GM12865 (cell line): ENCODE data around the gene RPL12.
"Not testable (repeated sequence)": the region's sequence is repeated elsewhere in the genome, so short reads cannot be mapped to it uniquely, and the experiment has no call there.

ENCODE experiments used
- DNase-seq: peaks from one replicate; pipeline ENCODE4 v3.0.0; 2010; ENCODE audit warnings: low read depth
- H3K4me3 ChIP-seq: 2 replicates; pipeline ENCODE4 v1.5.1; 2011; ENCODE audit warnings: mild to moderate bottlenecking, low read depth, low read length, control low read depth
- TF ChIP-seq, protein P1 (sequence below): IDR thresholded peaks from 2 replicates; pipeline ENCODE4 v1.5.1; 2011; ENCODE audit warnings: low read length, control low read depth, low read depth, inconsistent platforms; ENCODE audit not compliant: insufficient read depth; ENCODE audit errors: missing control alignments

Gene RPL12

DNA sequence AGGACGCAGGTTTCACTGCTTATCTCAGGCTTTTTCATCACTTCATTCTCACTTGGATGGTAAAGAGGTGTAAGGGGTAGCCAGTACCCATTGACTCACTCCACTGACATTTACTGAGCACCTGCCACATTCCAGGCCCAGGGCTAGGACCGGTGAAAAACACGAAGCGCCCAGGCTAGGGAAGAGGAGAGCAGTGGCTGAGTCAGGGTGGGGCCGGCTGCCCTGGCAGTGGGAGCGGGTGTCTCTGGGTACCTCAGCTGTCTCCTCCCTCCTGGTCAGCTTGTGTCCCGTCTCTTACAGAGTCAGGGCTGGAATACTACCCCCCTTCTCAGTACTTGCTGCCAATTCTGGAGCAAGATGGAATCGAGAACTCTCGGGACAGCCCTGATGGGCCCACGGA is 22.3 kb upstream of the RPL12 start:
- no peak overlapping the region for H3K4me3 ChIP-seq
- TF ChIP-seq, protein P1, sequence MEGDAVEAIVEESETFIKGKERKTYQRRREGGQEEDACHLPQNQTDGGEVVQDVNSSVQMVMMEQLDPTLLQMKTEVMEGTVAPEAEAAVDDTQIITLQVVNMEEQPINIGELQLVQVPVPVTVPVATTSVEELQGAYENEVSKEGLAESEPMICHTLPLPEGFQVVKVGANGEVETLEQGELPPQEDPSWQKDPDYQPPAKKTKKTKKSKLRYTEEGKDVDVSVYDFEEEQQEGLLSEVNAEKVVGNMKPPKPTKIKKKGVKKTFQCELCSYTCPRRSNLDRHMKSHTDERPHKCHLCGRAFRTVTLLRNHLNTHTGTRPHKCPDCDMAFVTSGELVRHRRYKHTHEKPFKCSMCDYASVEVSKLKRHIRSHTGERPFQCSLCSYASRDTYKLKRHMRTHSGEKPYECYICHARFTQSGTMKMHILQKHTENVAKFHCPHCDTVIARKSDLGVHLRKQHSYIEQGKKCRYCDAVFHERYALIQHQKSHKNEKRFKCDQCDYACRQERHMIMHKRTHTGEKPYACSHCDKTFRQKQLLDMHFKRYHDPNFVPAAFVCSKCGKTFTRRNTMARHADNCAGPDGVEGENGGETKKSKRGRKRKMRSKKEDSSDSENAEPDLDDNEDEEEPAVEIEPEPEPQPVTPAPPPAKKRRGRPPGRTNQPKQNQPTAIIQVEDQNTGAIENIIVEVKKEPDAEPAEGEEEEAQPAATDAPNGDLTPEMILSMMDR = no peak
- no peak for DNase-seq

DNA sequence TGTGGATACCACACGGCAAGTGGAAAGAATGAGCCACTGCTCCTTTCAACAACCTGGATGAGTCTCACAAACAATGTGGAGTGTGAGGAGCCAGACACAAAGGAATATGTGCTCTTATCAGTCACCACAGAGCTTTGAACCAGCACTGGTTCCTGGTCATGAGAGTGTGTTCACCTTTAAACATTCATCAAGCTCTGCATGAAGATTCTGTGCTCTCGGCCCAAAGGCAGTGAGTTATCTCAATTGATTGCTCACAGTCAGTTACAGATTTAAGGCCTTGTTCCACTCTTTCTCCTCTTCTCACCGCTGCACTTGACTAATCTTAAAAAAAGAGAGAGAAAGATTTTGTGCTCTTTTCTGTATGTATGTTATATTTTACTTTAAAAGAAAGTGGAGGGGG is 19.5 kb upstream of the RPL12 start:
- H3K4me3 ChIP-seq = no peak overlapping the region
- TF ChIP-seq, protein P1 = no peak
- no peak for DNase-seq

DNA sequence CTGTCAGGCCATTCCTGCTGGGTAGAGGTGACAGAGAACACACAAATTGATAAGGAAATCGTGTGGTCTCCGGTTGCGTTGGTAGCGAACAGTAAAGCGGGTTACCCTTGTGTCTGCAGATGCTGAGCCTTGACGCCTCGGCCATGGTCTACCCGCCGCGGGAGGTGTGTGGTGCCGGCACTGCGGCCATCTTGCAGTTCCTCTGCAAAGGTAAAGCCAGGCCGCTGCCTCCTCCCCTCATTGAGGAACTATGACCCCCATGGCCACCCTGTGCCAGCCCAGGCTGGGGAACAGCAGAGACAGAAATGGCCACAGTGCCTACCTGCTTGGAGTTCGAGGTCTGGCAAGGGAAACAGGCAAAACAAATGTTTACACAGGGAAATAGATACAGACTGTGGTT is 16.4 kb upstream of the RPL12 start:
- no peak overlapping the region for H3K4me3 ChIP-seq
- TF ChIP-seq, protein P1 = no peak
- DNase-seq = no peak

DNA sequence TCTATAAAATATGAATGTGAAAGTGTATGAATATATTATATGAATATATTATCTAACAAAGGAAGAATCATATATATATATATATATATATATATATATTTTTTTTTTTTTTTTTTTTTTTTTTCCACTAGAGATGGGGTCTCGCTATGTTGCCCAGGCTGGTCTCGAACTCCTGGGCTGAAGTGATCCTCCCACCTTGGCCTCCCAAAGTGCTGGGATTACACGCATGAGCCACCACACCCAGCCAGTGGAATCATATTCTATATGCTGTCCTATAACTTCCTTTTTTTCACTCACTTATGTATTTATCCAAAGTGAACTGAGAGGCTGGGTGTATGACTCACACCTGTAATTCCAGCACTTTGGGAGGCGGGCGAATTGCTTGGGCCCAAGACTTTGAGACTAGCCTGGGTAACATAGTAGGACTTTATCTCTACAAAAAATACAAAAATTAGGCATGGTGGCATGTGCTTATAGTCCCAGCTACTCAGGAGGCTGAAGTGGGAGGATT is 15.3 kb upstream of the RPL12 start:
- H3K4me3 ChIP-seq, DNase-seq: not testable (repeated sequence)

DNA sequence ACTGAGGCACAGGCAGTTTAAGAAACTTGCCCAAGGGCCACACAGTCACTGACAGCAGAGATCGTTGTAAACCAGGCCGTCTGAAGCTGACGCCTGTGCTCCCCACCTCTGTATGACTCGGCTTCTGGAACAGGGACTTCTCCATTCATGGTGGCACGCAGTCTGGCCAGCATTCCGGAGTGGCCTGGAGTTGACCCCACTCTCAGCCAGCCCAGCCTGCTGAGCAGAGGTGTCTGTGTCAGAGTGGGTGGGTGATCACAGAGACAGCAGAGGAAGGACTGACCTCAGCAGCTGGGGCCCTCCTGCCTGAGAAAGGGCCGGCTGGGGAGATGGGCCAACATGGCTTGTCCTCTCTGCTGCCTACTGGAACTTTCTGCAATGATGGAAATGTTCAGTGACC is 12.7 kb upstream of the RPL12 start:
- TF ChIP-seq, protein P1 = no peak
- no peak overlapping the region for H3K4me3 ChIP-seq
- no peak for DNase-seq

DNA sequence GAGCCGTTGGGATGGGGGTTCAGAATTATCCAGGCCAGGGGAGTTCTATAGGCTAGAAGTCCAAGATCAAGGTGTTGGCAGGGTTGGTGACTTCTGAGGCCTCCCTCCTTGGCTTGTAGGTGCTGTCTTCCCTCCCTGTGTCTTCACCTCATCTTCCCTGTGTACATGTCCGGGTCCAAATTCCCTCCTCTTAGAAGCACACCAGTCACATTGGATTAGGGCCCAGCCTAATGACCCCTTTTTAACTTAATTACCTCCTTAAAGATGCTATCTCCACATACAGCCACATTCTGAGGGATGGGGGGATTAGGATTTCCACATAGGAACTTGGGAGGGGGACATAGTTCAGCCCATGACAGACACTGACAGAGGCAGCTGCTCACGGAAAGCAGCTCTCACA is 12.2 kb upstream of the RPL12 start:
- H3K4me3 ChIP-seq = no peak overlapping the region
- DNase-seq = no peak
- TF ChIP-seq, protein P1 = no peak

DNA sequence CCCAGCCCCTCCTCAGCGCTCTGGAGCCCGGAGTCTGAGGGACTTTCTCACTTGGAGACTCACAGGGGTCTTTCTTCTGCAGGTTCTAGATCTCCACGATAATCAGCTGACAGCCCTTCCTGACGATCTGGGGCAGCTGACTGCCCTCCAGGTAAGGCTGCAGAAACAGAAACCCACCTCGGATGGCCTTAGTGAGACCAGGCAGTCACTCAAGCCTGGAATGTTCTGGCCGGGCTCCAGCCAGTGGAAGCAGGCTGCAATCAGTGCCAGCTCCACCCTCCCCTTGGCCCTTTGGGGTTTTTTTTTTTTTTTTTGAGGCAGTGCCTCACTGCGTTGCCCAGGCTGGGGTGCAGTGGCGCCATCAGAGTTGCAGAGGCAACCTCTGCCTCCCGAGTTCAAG is 7.7 kb upstream of the RPL12 start:
- no peak overlapping the region for H3K4me3 ChIP-seq
- TF ChIP-seq, protein P1 = no peak
- no peak for DNase-seq
